ENCODE data around the gene FAM236D.
"Not testable (repeated sequence)": the region's sequence is repeated elsewhere in the genome, so short reads cannot be mapped to it uniquely, and the experiment has no call there.

Gene FAM236D

GRCh38 chrX:72808110-72808509 lies at the start of gene FAM236D:
FAM236D (minus strand) TSS chrX:72808210; CDS start chrX:72808110, 100 bp downstream.
- DNase-seq: not testable (repeated sequence)

GRCh38 chrX:72837532-72837931 lies 29.5 kb upstream of the FAM236D start:
- DNase-seq: not testable (repeated sequence)

- DNase-seq: not testable (repeated sequence)
Measured at GRCh38 chrX:72830701-72831100, 22.7 kb upstream of the FAM236D start.

GRCh38 chrX:72790390-72790789 lies 17.6 kb downstream of the FAM236D start:
- not testable (repeated sequence) for DNase-seq

- DNase-seq: not testable (repeated sequence)
Measured at GRCh38 chrX:72788142-72788541, 19.9 kb downstream of the FAM236D start.

- not testable (repeated sequence) for DNase-seq
Measured at GRCh38 chrX:72783964-72784363, 24.0 kb downstream of the FAM236D start.

GRCh38 chrX:72783365-72783936 lies 24.6 kb downstream of the FAM236D start:
- DNase-seq: not testable (repeated sequence)

GRCh38 chrX:72782560-72782959 lies 25.4 kb downstream of the FAM236D start, which contains the start of gene FAM236B:
FAM236B (minus strand) TSS chrX:72782660; CDS start chrX:72782560, 100 bp downstream.
- not testable (repeated sequence) for DNase-seq

- DNase-seq: not testable (repeated sequence)
Measured at GRCh38 chrX:72778146-72778545, 29.9 kb downstream of the FAM236D start.

GRCh38 chrX:72777467-72777790 lies 30.6 kb downstream of the FAM236D start:
- not testable (repeated sequence) for DNase-seq

- DNase-seq: not testable (repeated sequence)
Measured at GRCh38 chrX:72776653-72777466, 31.1 kb downstream of the FAM236D start, which contains the start of gene DMRTC1B. DMRTC1B (plus strand) TSS chrX:72776890; CDS start chrX:72845136, 68,246 bp downstream.

GRCh38 chrX:72760454-72760853 lies 47.6 kb downstream of the FAM236D start:
- DNase-seq: not testable (repeated sequence)
